Fibroblast of mammary gland (primary cell): ENCODE measurements around the gene CD164L2.

Experiments
- DNase-seq: peaks from one replicate; pipeline ENCODE4 v3.0.0-alpha.2; 2010; ENCODE audit warnings: low read depth
- H3K4me3 ChIP-seq: 2 replicates; pipeline ENCODE4 v1.5.1; 2011; ENCODE audit warnings: low read depth, mild to moderate bottlenecking, low read length, moderate library complexity; ENCODE audit not compliant: control insufficient read depth
- CTCF ChIP-seq: conservative IDR thresholded peaks from 2 replicates; pipeline ENCODE4 v1.5.1; 2011; ENCODE audit warnings: low read depth, low read length, inconsistent platforms; ENCODE audit not compliant: control insufficient read depth, insufficient read depth

Gene CD164L2

GRCh38 chr1:27350663-27351540, 32.2 kb downstream of the CD164L2 start:
- no peak for TF ChIP-seq CTCF
- no peak for DNase-seq
- H3K4me3 ChIP-seq = no peak overlapping the region

- no peak for TF ChIP-seq CTCF
- DNase-seq = peak; percentile 66
- peak overlapping the region; percentile 10 for H3K4me3 ChIP-seq
These were observed 33.1 kb downstream of the CD164L2 start for GRCh38 chr1:27349784-27350662.

- no peak for DNase-seq
- TF ChIP-seq CTCF = no peak
- peak overlapping the region; percentile 10 for H3K4me3 ChIP-seq
These were observed 34.0 kb downstream of the CD164L2 start for GRCh38 chr1:27348861-27349783.

- H3K4me3 ChIP-seq = no peak overlapping the region
- no peak for DNase-seq
- TF ChIP-seq CTCF = no peak
These were observed 36.0 kb downstream of the CD164L2 start for GRCh38 chr1:27346991-27347624.

GRCh38 chr1:27346357-27346756, 36.8 kb downstream of the CD164L2 start:
- no peak overlapping the region for H3K4me3 ChIP-seq
- no peak for DNase-seq
- TF ChIP-seq CTCF = no peak
